Measurements from ENCODE around the gene RBFOX1. TPM values are rescaled to one million over a fixed set of nuclear protein-coding genes. Genes with fewer than 3 reads are reported as not detected.

RBFOX1 gene
- total and polyA plus RNA-seq, 10 of the 15 experiments (the other 5 are each of a cell fraction or from before 2014, with no cell fraction given), result 0.87 TPM; not detected in 9

- no peak for TF ChIP-seq POLR2A (IDR thresholded peaks at IDR 0.05; ENCODE audit: low read depth, low read length)
- no peak for TF ChIP-seq ETV6 (conservative IDR thresholded peaks at IDR 0.05 in 1 of 2, IDR thresholded peaks at IDR 0.05 in 1 of 2; ENCODE audit: borderline replicate concordance in 1 of 2, low read depth in 1 of 2)
- no peak for TF ChIP-seq ASH2L (IDR thresholded peaks at IDR 0.05; ENCODE audit: borderline replicate concordance, low read depth)
- no peak for TF ChIP-seq ATF7 (IDR thresholded peaks at IDR 0.05; ENCODE audit: low read depth)
- TF ChIP-seq MXI1 (IDR thresholded peaks at IDR 0.05; ENCODE audit: low read depth, low read length), result no peak
- TF ChIP-seq RFX5 (IDR thresholded peaks at IDR 0.05; ENCODE audit: low read depth, low read length), result no peak
- TF ChIP-seq RELA (IDR thresholded peaks at IDR 0.05; ENCODE audit: borderline replicate concordance, partially characterized antibody), result no peak
- TF ChIP-seq ZBTB33 (IDR thresholded peaks at IDR 0.05), result no peak
- no peak for TF ChIP-seq HDAC6 (IDR thresholded peaks at IDR 0.05; ENCODE audit: unreplicated experiment)
- TF ChIP-seq YY1 (IDR thresholded peaks at IDR 0.05; ENCODE audit: low read depth, low read length), result no peak
- no peak for TF ChIP-seq NR2F1 (conservative IDR thresholded peaks at IDR 0.05)
- no peak for TF ChIP-seq ESRRA (IDR thresholded peaks at IDR 0.05; ENCODE audit: low read length)
- no peak for TF ChIP-seq YBX1 (IDR thresholded peaks at IDR 0.05)
- no TSS peak for BruUV-seq (replicated peaks)
- no peak overlapping the region for H3K4me3 ChIP-seq
- no peaks in the 10 kb centered on the region for H4K20me1 ChIP-seq (ENCODE audit: control insufficient read depth, insufficient read depth)
- in situ Hi-C loops (cut with MboI), result no loop called here
- H3K9ac ChIP-seq (ENCODE audit: control insufficient read depth, insufficient read depth, low read length), result no peak overlapping the region
- H3K27me3 ChIP-seq (replicated peaks in 1 of 2; ENCODE audit: control insufficient read depth in 2 of 2, insufficient read depth in 2 of 2, low read length in 1 of 2), result no peaks in the 10 kb centered on the region
- WGBS (ENCODE audit: insufficient coverage, insufficient replicate concordance, low lambda C conversion rate, missing lambda C conversion rate), result 43% methylated on average over 23 of the region's 23 CpGs
- ChIA-PET SMC1A (ENCODE audit: uncharacterized antibody, unreplicated experiment) (no interaction called here), CTCF (no interaction called here), RAD21 (ENCODE audit: unreplicated experiment) (no interaction called here), POLR2A (no interaction called here)
- no peak for FAIRE-seq
- intact Hi-C loops (cut with micrococcal nuclease; ENCODE audit: unreplicated experiment), result no loop called here
- no peak for DNase-seq (ENCODE audit: low read depth, low spot score)
- ATAC-seq, result no peak
- H3K36me3 ChIP-seq (ENCODE audit: control insufficient read depth in 2 of 2, insufficient read depth in 2 of 2, low read length in 1 of 2), result no peaks in the 10 kb centered on the region
- H3K79me2 ChIP-seq (ENCODE audit: control insufficient read depth, insufficient read depth, low read length), result no peaks in the 10 kb centered on the region
- no peak overlapping the region for H2AFZ ChIP-seq (ENCODE audit: control insufficient read depth, low read depth, low read length)
- H3K4me1 ChIP-seq (ENCODE audit: control insufficient read depth, insufficient read depth, low read length), result no peaks in the 10 kb centered on the region
- H3K4me2 ChIP-seq (ENCODE audit: control insufficient read depth, insufficient read depth), result no peak overlapping the region
- no peaks in the 10 kb centered on the region for H3K9me3 ChIP-seq (replicated peaks; ENCODE audit: control insufficient read depth, insufficient read depth, low read length)
- no peak overlapping the region for H3K27ac ChIP-seq (ENCODE audit: control insufficient read depth, insufficient read depth)
These were observed 12.5 kb downstream of the RBFOX1 start for GRCh38 chr16:7344830-7345780.

All from GM12878 (cell line).